ENCODE measurements around the gene GSE1.

- TF ChIP-seq CTCF (IDR thresholded peaks at IDR 0.05) (no peak), POLR2A (IDR thresholded peaks at IDR 0.05) (no peak)
Measured at GRCh38 chr16:85627089-85627488, 14.0 kb downstream of the GSE1 start.

All from thyroid gland (tissue), 4 donors.